Esophagus muscularis mucosa (tissue), 4 donors: ENCODE data around the gene USP15. TPM values are rescaled to one million over a fixed set of nuclear protein-coding genes. Genes with fewer than 3 reads are reported as not detected.
"Not testable (repeated sequence)": the region's sequence is repeated elsewhere in the genome, so short reads cannot be mapped to it uniquely, and the experiment has no call there.

ENCODE experiments used
- DNase-seq: peaks from one replicate; pipeline ENCODE4 v3.0.0-alpha.2; 2017; ENCODE audit errors: extremely low spot score
- H3K27ac ChIP-seq, 4 donors: fragments of 200-600 bp; sonication (generic); replicated peaks in 1 of 4; 1 replicate in 3 of 4; 2 replicates in 1 of 4; pipeline ENCODE4 v1.5.1; 2016 to 2019; ENCODE audit warnings: mild to moderate bottlenecking in 1 of 4
- H3K27me3 ChIP-seq, 4 donors: fragments of 200-600 bp; sonication (generic); one replicate each; pipeline versions ENCODE4 v1.5.1 to v1.6.0; 2016 to 2019
- H3K36me3 ChIP-seq, 4 donors: fragments of 200-600 bp; sonication (generic); one replicate each; pipeline ENCODE4 v1.5.1; 2016 to 2019
- H3K4me1 ChIP-seq, 4 donors: fragments of 200-600 bp; sonication (generic); one replicate each; pipeline ENCODE4 v1.5.1; 2016 to 2019
- H3K4me3 ChIP-seq, 4 donors: fragments of 200-600 bp; sonication (generic); 1 replicate in 2 of 4; 2 replicates in 2 of 4; pipeline ENCODE4 v1.5.1; 2016 to 2019; ENCODE audit warnings: mild to moderate bottlenecking in 4 of 4, moderate library complexity in 1 of 4
- H3K9me3 ChIP-seq, 4 donors: fragments of 200-600 bp; sonication (generic); 1 replicate in 3 of 4; 2 replicates in 1 of 4; pipeline ENCODE4 v1.5.1; 2016 to 2019
- EP300 ChIP-seq: sonication (generic); formaldehyde crosslinking; IDR thresholded peaks from one replicate; pipeline ENCODE4 v1.6.1; 2017; ENCODE audit warnings: antibody characterized with exemption
- POLR2A ChIP-seq: fragments of 450-650 bp; IDR thresholded peaks from one replicate; pipeline ENCODE4 v1.6.1; 2017; ENCODE audit warnings: antibody characterized with exemption, moderate library complexity, mild to moderate bottlenecking, low read depth
- POLR2AphosphoS5 ChIP-seq, 2 donors: sonication (generic); formaldehyde crosslinking; IDR thresholded peaks; one replicate each; pipeline ENCODE4 v1.6.1; 2017; ENCODE audit warnings: antibody characterized with exemption in 2 of 2
- WGBS: methylation state at CpG from one replicate; pipeline ENCODE4 v1.1.5; 2018; 5-methylcytosine and 5-hydroxymethylcytosine counted together
- intact Hi-C: fragments of 100-400 bp; cut with DNase I; formaldehyde crosslinking; loops from one replicate; pipeline ENCODE4 v1.15.1; 2023
- total RNA-seq, 4 donors: library from RNA; depleted of rRNA; stranded (reverse); fragments of >200 nt; gene quantifications; one replicate each; pipeline versions ENCODE4 v1.1.0 to v1.2.1, GENCODE V29; 2016
- TF ChIP-seq, protein P1 (sequence below), 3 experiments: fragments of 200-600 bp in 2 of 3; fragments of 450-650 bp in 1 of 3; sonication (generic) in 2 of 3; IDR thresholded peaks; one replicate each; pipeline ENCODE4 v1.5.1; 2017 to 2019; ENCODE audit warnings: antibody characterized with exemption in 3 of 3, mild to moderate bottlenecking in 2 of 3, moderate library complexity in 1 of 3

Gene USP15
- total RNA-seq, 4 donors from 2014 or later, result 38.0 to 78.5 (median 49.9) TPM

DNA sequence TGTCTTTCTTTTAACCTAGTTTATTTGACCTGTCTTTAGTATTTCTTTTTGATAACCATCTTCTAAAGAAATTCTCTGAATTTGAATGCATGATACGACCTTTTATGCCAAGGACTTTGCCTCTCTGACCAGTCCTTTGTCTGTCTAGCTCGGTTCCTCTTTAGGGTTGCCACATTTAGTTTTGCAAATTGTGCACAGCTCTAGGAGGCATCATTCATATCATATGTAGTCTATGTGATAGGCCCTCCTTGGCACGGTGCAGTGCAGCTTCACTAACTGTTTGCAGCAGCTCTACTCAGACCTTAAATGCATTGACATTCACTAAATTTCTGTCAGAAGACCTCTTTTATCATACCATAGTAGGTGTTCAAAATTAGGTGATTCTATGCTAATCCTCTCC, 75.6 kb downstream of the USP15 start:
- 92% methylated on average over 3 of the region's 3 CpGs for WGBS
- no peak for DNase-seq
- Histone ChIP-seq H3K27me3 (no peaks in the 10 kb centered on the region), H3K27ac (no peak overlapping the region), H3K36me3 (peaks cover 0 to 4% (median 0%) of the 10 kb centered on the region in 4 donors), H3K9me3 (peaks cover 0 to 5% (median 0%) of the 10 kb centered on the region in 4 donors), H3K4me3 (no peak overlapping the region), H3K4me1 (no peaks in the 10 kb centered on the region)
- intact Hi-C loops, result no loop called here
- no peak for TF ChIP-seq EP300

DNA sequence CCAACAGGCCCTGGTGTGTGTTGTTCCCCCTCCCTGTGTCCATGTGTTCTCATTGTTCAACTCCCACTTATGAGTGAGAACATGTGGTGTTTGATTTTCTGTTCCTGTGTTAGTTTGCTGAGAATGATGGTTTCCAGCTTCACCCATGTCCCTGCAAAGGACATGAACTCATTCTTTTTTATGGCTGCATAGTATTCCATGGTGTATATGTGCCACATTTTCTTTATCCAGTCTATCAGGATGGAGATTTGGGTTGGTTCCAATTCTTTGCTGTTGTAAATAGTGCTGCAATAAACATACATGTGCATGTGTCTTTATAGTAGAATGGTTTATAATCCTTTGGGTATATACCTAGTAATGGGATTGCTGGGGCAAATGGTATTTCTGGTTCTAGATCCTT, 77.4 kb downstream of the USP15 start:
- DNase-seq, H3K9me3 ChIP-seq, intact Hi-C loops, H3K36me3 ChIP-seq, H3K4me3 ChIP-seq, H3K27me3 ChIP-seq, H3K27ac ChIP-seq, H3K4me1 ChIP-seq: not testable (repeated sequence)

DNA sequence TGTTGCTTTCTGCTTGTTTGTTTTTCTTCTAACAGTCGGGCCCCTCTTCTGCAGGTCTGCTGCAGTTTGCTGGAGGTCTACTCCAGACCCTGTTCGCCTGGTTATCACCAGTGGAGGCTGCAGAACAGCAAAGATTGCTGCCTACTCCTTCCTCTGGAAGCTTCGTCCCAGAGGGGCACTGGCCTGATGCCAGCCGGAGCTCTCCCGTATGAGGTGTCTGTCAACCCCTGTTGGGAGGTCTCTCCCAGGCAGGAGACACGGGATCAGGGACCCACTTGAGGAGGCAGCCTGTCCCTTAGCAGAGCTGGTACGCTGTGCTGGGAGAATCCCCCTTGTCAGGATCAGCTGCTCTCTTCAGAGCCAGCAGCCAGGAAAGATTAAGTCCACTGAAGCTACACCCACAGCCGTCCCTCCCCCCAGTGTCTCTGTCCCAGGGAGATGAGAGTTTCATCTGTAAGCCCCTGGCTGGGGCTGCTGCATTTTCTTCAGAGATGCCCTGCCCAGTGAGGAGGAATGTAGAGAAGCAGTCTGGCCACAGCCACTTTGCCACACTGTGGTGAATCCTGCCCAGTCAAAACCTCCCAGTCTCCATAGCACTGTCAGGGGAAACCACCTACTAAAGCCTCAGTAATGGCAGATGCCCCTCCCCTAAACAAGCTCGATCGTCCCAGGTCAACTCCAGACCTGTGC, 82.6 kb downstream of the USP15 start:
- H3K27ac ChIP-seq, H3K27me3 ChIP-seq, intact Hi-C loops, H3K4me3 ChIP-seq, DNase-seq, H3K4me1 ChIP-seq, H3K9me3 ChIP-seq: not testable (repeated sequence)
- 90% methylated on average over 4 of the region's 10 CpGs for WGBS
- H3K36me3 ChIP-seq, result peaks cover 0 to 37% (median 25%) of the 10 kb centered on the region in 4 donors

DNA sequence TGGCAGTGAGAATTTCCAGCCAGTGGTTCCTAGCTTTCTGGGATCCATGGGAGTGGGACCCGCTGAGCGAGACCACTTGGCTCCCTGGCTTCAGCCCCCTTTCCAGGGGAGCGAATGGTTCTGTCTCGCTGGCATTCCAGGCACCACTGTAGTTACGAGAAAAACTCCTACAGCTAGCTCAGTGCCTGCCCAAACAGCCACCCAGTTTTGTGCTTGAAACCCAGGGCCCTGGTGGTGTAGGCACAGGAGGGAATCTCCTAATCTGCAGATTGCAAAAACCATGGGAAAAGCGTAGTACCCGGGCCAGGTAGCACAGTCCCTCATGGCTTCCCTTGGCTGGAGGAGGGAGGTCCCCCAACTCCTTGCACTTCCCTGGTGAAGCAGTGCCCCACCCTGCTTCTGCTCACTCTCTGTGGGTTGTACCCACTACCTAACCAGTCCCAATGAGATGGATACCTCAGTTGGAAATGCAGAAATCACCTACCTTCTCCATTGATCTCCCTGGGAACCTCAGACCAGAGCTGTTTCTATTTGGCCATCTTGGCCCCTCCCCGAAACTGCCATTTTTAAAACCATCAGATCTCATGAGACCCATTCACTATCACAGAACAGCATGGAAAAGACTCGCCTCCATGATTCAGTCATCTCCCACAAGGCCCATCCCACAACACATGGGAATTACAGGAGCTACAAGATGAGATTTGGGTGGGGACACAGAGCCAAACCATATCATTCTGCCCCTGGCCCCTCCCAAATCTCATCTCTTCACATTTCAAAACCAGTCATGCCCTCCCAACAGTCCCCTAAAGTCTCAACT, 83.3 kb downstream of the USP15 start:
- intact Hi-C loops, H3K9me3 ChIP-seq, DNase-seq, H3K27me3 ChIP-seq, H3K4me1 ChIP-seq, H3K27ac ChIP-seq, H3K4me3 ChIP-seq: not testable (repeated sequence)
- H3K36me3 ChIP-seq, result peaks cover 0 to 37% (median 25%) of the 10 kb centered on the region in 4 donors
- 100% methylated on average over 2 of the region's 9 CpGs for WGBS

DNA sequence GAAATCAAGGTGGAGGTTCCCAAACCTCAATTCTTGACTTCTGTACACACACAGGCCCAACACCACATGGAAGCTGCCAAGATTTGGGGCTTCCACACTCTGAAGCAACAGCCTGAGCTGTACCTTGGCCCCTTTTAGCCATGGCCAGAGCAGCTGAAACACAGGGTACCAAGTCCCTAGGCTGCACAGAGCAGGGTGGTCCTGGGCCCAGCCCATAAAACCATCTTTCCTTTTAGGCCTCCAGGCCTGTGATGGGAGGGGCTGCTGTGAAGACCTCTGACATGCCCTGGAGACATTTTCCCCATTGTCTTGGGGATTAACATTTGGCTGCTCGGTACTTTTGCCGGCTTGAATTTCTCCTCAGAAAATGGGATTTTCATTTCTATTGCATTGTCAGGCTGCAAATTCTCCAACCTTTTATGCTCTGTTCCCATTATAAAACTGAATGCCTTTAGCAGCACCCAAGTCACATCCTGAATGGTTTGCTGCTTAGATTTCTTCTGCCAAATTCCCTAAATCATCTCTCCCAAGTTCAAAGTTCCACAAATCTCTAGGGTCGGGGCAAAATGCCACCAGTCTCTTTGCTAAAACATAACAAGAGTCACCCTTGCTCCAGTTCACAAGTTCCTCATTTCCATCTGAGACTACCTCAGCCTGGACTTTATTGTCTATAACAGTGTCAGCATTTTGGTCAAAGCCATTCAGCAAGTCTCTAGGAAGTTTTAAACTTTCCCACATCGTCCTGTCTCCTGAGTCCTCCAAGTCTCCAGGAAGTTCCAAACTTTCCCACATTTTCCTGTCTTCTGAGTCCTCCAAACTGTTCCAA, 84.7 kb downstream of the USP15 start:
- H3K4me3 ChIP-seq, intact Hi-C loops, H3K27me3 ChIP-seq, H3K4me1 ChIP-seq, H3K9me3 ChIP-seq, DNase-seq, H3K27ac ChIP-seq: not testable (repeated sequence)
- H3K36me3 ChIP-seq, result peaks cover 0 to 37% (median 25%) of the 10 kb centered on the region in 4 donors
- 89% methylated on average over 4 of the region's 4 CpGs for WGBS

DNA sequence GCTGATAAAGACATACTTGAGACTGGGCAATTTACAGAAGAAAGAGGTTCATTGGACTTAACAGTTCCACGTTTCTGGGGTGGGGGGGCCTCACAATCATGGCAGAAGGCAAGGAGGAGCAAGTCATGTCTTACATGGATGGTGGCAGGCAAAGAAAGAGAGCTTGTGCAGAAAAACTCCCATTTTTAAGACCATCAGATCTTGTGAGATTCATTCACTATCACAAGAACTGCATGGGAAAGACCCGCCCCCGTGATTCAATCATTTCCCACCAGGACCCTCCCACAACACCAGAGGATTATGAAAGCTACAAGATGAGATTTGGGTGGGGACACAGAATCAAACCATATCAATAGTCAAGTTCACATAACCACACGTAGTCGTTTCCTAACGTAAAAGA, 85.5 kb downstream of the USP15 start:
- H3K27ac ChIP-seq, result no peak overlapping the region
- no peak overlapping the region for H3K4me3 ChIP-seq
- peaks cover 0 to 40% (median 25%) of the 10 kb centered on the region in 4 donors for H3K36me3 ChIP-seq
- intact Hi-C loops, result no loop called here
- TF ChIP-seq POLR2A (no peak), POLR2AphosphoS5 (IDR thresholded peaks at IDR 0.05) (no peak), EP300 (no peak)
- TF ChIP-seq, protein P1, sequence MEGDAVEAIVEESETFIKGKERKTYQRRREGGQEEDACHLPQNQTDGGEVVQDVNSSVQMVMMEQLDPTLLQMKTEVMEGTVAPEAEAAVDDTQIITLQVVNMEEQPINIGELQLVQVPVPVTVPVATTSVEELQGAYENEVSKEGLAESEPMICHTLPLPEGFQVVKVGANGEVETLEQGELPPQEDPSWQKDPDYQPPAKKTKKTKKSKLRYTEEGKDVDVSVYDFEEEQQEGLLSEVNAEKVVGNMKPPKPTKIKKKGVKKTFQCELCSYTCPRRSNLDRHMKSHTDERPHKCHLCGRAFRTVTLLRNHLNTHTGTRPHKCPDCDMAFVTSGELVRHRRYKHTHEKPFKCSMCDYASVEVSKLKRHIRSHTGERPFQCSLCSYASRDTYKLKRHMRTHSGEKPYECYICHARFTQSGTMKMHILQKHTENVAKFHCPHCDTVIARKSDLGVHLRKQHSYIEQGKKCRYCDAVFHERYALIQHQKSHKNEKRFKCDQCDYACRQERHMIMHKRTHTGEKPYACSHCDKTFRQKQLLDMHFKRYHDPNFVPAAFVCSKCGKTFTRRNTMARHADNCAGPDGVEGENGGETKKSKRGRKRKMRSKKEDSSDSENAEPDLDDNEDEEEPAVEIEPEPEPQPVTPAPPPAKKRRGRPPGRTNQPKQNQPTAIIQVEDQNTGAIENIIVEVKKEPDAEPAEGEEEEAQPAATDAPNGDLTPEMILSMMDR (IDR thresholded peaks at IDR 0.05), result no peak
- 98% methylated on average over 6 of the region's 6 CpGs for WGBS
- DNase-seq, result no peak
- H3K4me1 ChIP-seq, result no peaks in the 10 kb centered on the region
- no peaks in the 10 kb centered on the region for H3K9me3 ChIP-seq
- no peaks in the 10 kb centered on the region for H3K27me3 ChIP-seq

DNA sequence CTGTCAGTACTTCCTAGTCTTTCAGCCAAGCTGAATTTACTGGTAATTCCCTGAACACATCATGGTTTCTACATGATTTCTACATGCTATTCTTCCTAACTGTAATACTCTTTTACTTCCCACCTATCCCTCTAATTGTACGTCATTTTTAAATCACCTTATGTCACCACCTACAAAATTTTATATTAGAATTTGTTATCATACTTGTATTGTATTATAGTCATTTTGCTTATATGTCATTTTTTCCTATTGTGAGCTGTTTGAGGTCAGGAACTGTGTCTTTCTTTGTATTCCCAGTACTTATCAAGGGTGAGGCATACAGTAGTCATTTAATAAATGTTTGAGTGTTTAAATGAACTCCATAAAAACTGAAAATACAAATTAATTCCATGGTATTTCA, 86.6 kb downstream of the USP15 start:
- H3K36me3 ChIP-seq, result peaks cover 0 to 42% (median 25%) of the 10 kb centered on the region in 4 donors
- no peaks in the 10 kb centered on the region for H3K27me3 ChIP-seq
- 100% methylated on average over 1 of the region's 1 CpG for WGBS
- no peaks in the 10 kb centered on the region for H3K4me1 ChIP-seq
- intact Hi-C loops, result no loop called here
- no peaks in the 10 kb centered on the region for H3K9me3 ChIP-seq
- DNase-seq, result no peak
- TF ChIP-seq POLR2A (no peak), EP300 (no peak), POLR2AphosphoS5 (IDR thresholded peaks at IDR 0.05) (no peak)
- TF ChIP-seq, protein P1 (IDR thresholded peaks at IDR 0.05), result no peak
- H3K27ac ChIP-seq, result no peak overlapping the region
- no peak overlapping the region for H3K4me3 ChIP-seq
